LHCN-M2 (cell line): ENCODE data around the gene VMAC. TPM values are rescaled to one million over a fixed set of nuclear protein-coding genes. Genes with fewer than 3 reads are reported as not detected.

Experiments
- DNase-seq: peaks from one replicate; pipeline ENCODE4 v3.0.0-alpha.2; 2012; ENCODE audit warnings: low read depth
- total RNA-seq: library from RNA; depleted of rRNA; stranded (reverse); fragments of >200 nt; gene quantifications from 2 replicates; pipeline ENCODE4 v1.2.3, GENCODE V29; 2014

VMAC gene
- total RNA-seq, 1 experiment from 2014 or later, result 3.0 TPM

- no peak for DNase-seq
Observed at GRCh38 chr19:5927441-5927821, 22.8 kb downstream of the VMAC start.

- no peak for DNase-seq
Observed at GRCh38 chr19:5929179-5929578, 24.5 kb downstream of the VMAC start.

DNA sequence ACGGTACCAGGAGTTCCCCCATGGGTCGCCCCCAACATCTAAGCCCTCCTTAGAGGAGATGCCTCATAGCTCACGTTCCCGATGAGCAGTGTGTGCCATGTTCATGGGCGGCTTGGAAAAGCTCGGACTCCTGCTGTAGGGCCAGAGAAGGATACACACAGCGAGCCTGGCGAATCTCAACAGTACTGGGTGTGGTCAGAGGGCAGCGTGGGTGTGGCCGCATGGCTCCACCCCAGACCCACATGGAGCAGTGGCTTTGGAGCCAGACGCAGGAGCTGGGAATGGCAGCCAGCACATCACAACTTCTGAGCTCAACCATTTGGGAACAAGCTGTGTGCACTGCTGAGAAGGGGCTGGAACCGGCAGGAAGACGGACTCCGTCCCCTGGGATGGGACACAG, 25.0 kb downstream of the VMAC start:
- DNase-seq, result no peak

DNA sequence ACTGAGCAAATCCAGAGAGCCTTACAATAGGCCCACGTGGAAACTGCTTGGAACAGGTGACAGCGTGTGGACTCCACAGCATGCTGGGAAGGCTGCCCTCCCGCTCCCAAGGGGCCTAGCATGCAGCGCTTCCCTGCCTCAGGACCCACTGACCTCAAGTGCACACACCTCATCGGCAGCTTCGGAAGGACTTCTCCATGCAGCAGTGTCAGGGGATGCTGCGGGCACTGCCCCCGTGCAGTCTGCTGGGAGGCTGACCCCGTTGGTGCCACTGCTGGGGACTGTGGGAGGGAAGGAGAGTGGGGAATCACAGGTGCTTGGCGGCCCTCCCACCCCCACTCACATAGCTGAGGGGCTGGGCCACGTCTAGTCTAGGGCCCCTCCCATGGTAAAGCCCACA, 26.6 kb downstream of the VMAC start:
- no peak for DNase-seq

- no peak for DNase-seq
Observed at GRCh38 chr19:5932146-5932545, 27.5 kb downstream of the VMAC start.

DNA sequence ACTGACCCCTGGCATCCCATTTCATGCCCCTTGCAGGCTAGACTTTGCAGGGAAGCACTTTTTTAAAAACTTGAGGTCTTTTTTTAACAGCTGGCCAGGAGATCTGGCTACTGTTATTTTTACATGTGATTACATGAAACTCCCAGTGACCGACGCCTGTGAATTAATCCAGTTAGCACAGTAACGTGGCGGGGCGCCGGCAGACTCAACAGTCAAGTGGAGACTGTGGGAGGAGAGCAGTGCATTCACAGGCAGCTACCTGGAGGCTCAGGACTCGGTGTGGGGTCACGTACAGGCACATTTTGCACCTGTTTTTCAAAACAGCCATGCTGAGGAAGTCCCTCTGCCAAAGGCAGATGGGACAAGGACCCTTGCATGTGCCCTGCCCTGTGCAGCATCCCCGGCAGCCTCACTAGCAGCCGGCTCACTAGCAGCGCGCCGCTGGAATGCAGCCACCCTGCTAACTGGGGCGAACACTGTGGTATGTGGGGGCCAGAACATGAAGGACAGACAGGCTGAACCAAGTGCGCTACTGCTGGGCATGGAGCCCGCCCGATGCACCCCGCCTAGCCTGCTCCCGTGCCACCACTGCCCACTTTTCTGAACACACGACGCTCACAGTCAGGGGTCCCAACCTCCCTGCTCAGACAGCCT, 28.1 kb downstream of the VMAC start:
- no peak for DNase-seq

DNA sequence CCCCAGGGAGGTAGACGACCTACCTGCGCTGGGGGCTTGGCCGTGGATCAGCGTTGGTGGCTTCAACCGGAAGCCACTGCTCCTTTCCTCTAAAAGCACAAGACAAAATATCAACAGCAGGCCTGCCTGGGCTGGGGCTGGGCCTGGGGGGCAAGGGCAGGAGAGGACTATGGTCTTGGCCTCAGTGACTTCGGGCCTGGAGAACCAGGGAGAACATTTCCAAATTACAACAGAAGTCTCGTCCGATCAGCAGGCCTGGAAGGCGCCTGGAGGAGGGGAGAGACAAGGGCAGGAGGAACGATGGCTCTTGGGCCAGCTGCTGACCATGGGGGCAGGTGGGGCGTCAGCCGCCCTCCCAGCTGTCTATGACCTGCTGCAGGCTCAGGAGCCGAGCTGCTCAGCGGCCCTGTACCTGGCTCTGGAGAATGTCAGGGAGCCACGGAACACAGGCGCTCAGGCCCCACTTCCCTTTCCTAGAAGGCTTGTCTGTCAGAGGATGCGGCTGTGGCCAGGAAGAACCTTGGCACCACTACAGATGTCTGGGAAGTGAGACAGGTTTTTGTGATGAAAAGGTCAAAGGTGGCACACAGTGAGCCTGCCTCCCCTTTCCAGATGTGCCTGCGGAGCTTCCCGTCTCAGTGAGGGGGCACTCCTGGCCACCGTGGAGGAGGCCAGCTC, 28.9 kb downstream of the VMAC start:
- no peak for DNase-seq

DNA sequence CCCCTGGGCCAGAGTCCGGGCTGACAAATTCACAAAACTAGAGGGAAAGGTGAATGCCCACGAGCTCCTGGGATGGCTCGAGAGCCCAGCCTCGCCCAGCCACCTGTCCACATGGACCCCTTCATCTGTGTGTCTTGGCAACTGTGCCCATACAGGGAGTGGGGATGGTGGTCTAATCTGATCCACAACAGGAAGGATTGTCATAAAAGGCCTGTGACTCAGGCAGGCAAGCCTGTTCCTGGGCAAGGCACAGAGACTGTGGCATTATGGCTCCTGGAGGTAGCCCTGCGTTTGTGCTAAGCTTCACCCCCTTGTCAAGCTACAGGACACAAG, 29.4 kb downstream of the VMAC start:
- DNase-seq, result no peak

- no peak for DNase-seq
Observed at GRCh38 chr19:5934774-5935472, 30.3 kb downstream of the VMAC start.

DNA sequence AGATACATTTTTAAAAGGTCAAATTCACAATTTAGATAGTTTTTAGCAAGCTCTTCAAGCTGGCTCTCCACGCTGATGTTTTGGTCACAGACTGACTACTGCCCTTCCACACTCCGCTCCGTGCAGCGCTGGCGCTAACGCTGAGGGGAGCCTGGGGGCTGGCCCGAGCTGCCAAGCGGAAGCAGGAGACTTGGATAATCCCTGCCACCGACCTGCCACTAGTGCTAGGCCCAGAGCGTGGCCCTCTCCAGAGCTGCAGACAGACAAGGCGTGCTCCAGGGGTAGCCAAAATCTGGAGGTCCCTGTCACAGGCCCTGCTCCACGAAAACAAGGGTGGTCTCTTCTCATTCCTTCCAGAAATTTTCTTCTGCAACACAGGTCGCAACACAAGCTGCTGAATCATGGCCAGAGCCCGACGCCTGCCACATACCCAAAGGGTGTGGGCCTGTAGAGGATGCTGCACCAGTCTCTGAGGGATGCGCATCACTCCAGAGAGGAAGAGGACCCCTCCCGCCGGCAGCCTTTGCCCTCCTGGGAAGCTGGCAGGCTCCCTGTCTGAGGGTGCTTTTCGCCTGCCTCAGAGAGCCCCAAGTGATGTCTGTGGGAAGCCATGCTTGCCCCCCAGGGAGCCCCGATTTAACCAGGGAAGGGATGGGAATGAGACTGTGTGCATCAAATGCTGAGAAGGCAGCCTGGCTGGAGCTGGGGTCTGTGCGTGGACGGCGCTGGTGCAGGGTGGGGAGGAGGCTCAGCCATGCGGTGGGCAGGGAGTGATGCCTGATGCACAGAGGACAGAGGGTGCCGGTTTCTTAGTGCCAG, 31.0 kb downstream of the VMAC start:
- no peak for DNase-seq

- DNase-seq, result no peak
Observed at GRCh38 chr19:5936292-5936592, 31.6 kb downstream of the VMAC start.

DNA sequence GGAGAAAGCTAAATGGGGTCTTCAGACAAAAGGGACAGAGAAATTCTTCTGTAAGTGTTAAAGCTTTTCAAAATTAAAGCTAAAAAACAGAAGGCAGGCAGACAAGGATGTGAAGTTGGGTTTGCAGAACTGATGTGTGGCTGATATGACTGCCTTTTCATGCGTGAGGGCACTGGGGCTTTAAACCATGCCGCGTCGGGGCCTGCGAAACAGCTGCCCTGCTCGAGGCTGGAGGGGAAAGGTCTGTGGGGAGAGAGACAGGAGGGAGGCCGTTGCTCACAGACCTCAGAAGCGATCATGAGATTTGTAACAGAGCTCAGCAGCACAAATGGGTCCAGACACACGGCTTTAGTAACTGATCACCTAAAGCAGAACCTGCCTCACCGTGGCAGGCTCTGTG, 32.9 kb downstream of the VMAC start:
- no peak for DNase-seq

GRCh38 chr19:5940260-5941208, 35.9 kb downstream of the VMAC start:
- DNase-seq, result no peak

- no peak for DNase-seq
Observed at GRCh38 chr19:5941673-5942072, 37.0 kb downstream of the VMAC start.

DNA sequence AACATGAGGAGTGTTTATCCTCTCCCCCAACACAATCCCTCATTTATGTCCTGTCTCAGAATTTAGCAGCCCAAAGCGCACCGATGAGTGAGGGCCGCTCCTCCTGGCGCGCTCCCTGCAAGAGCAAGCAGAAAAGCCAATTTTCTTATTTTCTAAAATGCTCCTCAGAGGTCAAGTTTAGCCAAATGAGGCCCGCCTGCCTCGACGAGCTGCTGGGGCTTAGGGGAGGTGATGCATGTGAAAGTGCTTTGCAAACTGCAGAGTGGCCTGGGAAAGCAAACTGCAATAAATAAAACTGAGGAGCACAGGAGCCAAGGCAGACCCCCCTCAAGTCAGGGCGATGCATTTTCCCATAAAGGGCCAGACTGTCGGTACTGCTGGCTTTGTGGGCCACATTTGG, 38.4 kb downstream of the VMAC start:
- no peak for DNase-seq

- DNase-seq, result peak; percentile 35
Observed at GRCh38 chr19:5943623-5944022, 39.0 kb downstream of the VMAC start.

- no peak for DNase-seq
Observed at GRCh38 chr19:5947435-5947834, 42.8 kb downstream of the VMAC start.

DNA sequence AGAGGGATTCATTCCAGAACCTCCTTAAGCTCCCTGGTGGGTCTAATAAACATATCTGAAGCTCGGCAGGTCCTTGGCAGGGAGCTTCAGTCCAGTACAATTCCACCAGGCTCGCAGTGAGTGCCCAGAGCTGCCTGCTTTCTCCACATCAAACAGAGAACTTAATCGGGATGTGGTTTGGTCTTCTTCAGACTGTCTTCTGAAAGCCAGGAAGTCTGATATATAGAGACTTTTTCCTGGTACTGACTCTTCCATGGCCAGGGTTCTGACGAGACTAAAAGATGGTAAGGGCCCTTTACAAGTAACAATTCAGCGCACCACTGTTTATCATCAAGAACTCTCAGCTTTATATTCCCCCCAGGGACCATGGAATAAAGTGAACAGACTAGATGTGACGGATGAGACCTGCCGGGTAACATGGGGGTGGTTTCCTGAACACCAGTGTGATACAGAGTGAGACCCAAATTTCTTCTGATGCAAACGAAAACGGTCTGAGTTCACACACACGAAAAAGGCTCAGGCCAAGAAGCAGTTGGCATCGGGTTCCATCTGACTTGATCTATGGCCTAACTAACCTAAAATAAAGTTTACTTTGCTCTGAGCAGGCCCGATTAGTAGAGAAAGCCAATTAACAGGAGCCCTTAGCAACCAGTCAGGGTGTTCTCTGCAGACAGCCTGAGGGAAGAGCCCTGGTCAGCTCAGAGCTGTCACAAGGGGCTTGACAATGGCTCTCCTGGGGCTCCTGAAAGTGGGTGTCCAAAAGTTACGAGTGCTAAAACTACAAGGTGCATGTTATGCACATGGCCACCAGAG, 44.3 kb downstream of the VMAC start:
- no peak for DNase-seq

GRCh38 chr19:5949792-5950305, 45.2 kb downstream of the VMAC start:
- DNase-seq, result no peak

DNA sequence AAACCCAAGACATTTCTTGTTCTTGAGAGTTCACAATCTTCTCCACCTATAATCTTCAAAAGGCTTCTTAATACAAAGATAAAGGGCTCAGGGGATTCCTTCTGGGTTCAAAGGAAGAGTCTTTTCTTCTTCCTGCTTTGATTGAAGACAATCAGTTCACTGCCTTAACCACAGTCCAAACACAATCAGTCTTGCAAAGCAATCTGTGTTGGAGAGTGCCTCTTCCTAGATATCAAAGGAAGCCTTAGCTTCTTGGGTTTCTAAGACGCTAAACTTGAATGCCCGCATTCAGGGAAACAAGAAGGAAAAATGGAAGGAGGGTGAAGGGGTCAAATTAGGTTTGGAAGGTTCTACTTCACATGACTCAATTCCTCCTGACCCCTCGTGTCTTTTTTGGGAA, 46.1 kb downstream of the VMAC start:
- no peak for DNase-seq
